Stomach (tissue), 4 donors: ENCODE results near the gene PRDM7.

Source experiments
- CTCF ChIP-seq, 7 experiments: fragments of 450-650 bp in 4 of 7; fragments of 200-600 bp in 3 of 7; sonication (generic) in 3 of 7; IDR thresholded peaks; one replicate each; pipeline ENCODE4 v1.5.1; 2016 to 2019; ENCODE audit warnings: antibody characterized with exemption in 7 of 7, control low read depth in 2 of 7, mild to moderate bottlenecking in 1 of 7
- EP300 ChIP-seq: sonication (generic); formaldehyde crosslinking; IDR thresholded peaks from one replicate; pipeline ENCODE4 v1.6.1; 2017; ENCODE audit warnings: antibody characterized with exemption
- POLR2A ChIP-seq, 4 donors: fragments of 450-650 bp; IDR thresholded peaks; one replicate each; pipeline ENCODE4 v1.6.1; 2016; ENCODE audit warnings: antibody characterized with exemption in 4 of 4, control low read depth in 2 of 4, mild to moderate bottlenecking in 1 of 4, moderate library complexity in 1 of 4

- no peak for TF ChIP-seq CTCF (IDR thresholded peaks at IDR 0.05)
- TF ChIP-seq POLR2A (IDR thresholded peaks at IDR 0.05): no peak
- no peak for TF ChIP-seq EP300
Measured at GRCh38 chr16:90057738-90058173, 19.4 kb downstream of the PRDM7 start.
